HCT116 (cell line): ENCODE measurements around the gene MANEAL. TPM values are rescaled to one million over a fixed set of nuclear protein-coding genes. Genes with fewer than 3 reads are reported as not detected.
A peak's percentile ranks its signal among the peaks of the same experiment; 100 is the strongest.

Experiments used
- ATAC-seq: fragments of 200-7000 bp; cut with Tn5 transposase; 2 replicates; pipeline ENCODE4 v1.9.1; 2020; ENCODE audit warnings: mild to moderate bottlenecking, moderate library complexity
- BruUV-seq: library from RNA; stranded (reverse); fragments of 400-500 nt; replicated peaks from 2 replicates; lab custom pipeline; 2021; lab: Mats Ljungman, UMichigan
- CTCF ChIA-PET: fragments of 300-600 bp; sonication (Branson Sonifier 250); formaldehyde crosslinking; loops from one replicate; lab custom pipeline; 2021; ENCODE audit warnings: antibody characterized with exemption; lab: Charles Lee
- POLR2A ChIA-PET: fragments of 300-600, 350-600 bp; sonication (Branson Sonifier 250); formaldehyde crosslinking; loops from one replicate; lab custom pipeline; 2021; ENCODE audit warnings: antibody characterized with exemption; lab: Charles Lee
- RAD21 ChIA-PET, 2 experiments: fragments of 300-600 bp; sonication (Branson Sonifier 250); formaldehyde crosslinking; loops; one replicate each; lab custom pipeline; 2023; ENCODE audit warnings: low total read pairs in 2 of 2; ENCODE audit not compliant: uncharacterized antibody in 2 of 2, unreplicated experiment in 2 of 2, low non-redundant PET in 1 of 2; lab: Charles Lee
- DNase-seq: peaks from one replicate; pipeline ENCODE4 v3.0.0-alpha.2; 2010; ENCODE audit warnings: low read depth, low spot score
- H2AFZ ChIP-seq: fragments of 200-600 bp; shearing (Covaris generic), sonication (generic); 2 replicates; pipeline ENCODE4 v1.6.1; 2017; ENCODE audit warnings: low read depth, mixed run types, mixed read lengths, antibody characterized with exemption, low read length; ENCODE audit not compliant: poor library complexity, severe bottlenecking
- H3K27ac ChIP-seq: 2 replicates; pipeline ENCODE4 v1.5.1; 2012; ENCODE audit warnings: low read depth, low read length
- H3K27me3 ChIP-seq: fragments of 200-600 bp; sonication (generic); 2 replicates; pipeline ENCODE4 v1.6.1; 2016; ENCODE audit warnings: mixed run types, low read length, mixed read lengths; ENCODE audit not compliant: insufficient read depth
- H3K36me3 ChIP-seq, 2 experiments: fragments of 200-500 bp in 1 of 2; fragments of 200-600 bp in 1 of 2; sonication (Bioruptor generic) in 1 of 2; sonication (generic) in 1 of 2; 2 replicates each; pipeline versions ENCODE4 v1.5.1 to v1.6.1; 2014 to 2016; ENCODE audit warnings: low read length in 2 of 2, inconsistent platforms in 1 of 2, mixed read lengths in 1 of 2, mixed run types in 1 of 2; ENCODE audit not compliant: insufficient read depth in 2 of 2, control insufficient read depth in 1 of 2
- H3K4me1 ChIP-seq, 2 experiments: fragments of 200-600 bp in 1 of 2; sonication (generic) in 1 of 2; 2 replicates each; pipeline versions ENCODE4 v1.5.1 to v1.6.1; 2012 to 2017; ENCODE audit warnings: low read length in 2 of 2, inconsistent platforms in 1 of 2, mild to moderate bottlenecking in 1 of 2, mixed read lengths in 1 of 2, mixed run types in 1 of 2, moderate library complexity in 1 of 2; ENCODE audit not compliant: insufficient read depth in 2 of 2, control insufficient read depth in 1 of 2
- H3K4me2 ChIP-seq: fragments of 200-600 bp; sonication (generic); 2 replicates; pipeline ENCODE4 v1.6.1; 2017; ENCODE audit warnings: mixed run types, low read length, mixed read lengths
- H3K4me3 ChIP-seq, 2 experiments: fragments of 200-600 bp in 1 of 2; sonication (generic) in 1 of 2; replicated peaks in 1 of 2; 2 replicates each; pipeline ENCODE4 v1.5.1; 2011 to 2016; ENCODE audit warnings: low read length in 2 of 2, control low read depth in 1 of 2, low read depth in 1 of 2, mild to moderate bottlenecking in 1 of 2, mixed read lengths in 1 of 2, mixed run types in 1 of 2
- H3K79me2 ChIP-seq: fragments of 200-600 bp; sonication (generic); 2 replicates; pipeline ENCODE4 v1.6.1; 2017; ENCODE audit warnings: mild to moderate bottlenecking, mixed run types, low read length, moderate library complexity, mixed read lengths; ENCODE audit not compliant: insufficient read depth
- H3K9ac ChIP-seq: fragments of 200-600 bp; sonication (generic); 2 replicates; pipeline ENCODE4 v1.6.1; 2016; ENCODE audit warnings: low read length, mixed read lengths
- H3K9me2 ChIP-seq: fragments of 200-600 bp; sonication (generic), shearing (Covaris generic); 2 replicates; pipeline ENCODE4 v1.6.1; 2017; ENCODE audit warnings: mixed run types, mild to moderate bottlenecking, moderate library complexity; ENCODE audit not compliant: insufficient read depth
- H3K9me3 ChIP-seq, 2 experiments: fragments of 200-500 bp in 1 of 2; fragments of 200-600 bp in 1 of 2; sonication (Bioruptor generic) in 1 of 2; sonication (generic) in 1 of 2; 2 replicates each; pipeline ENCODE4 v1.6.1; 2014 to 2017; ENCODE audit warnings: low read length in 2 of 2, mixed read lengths in 2 of 2, inconsistent platforms in 1 of 2, low read depth in 1 of 2, mild to moderate bottlenecking in 1 of 2, mixed run types in 1 of 2, moderate library complexity in 1 of 2; ENCODE audit not compliant: control insufficient read depth in 1 of 2, insufficient read depth in 1 of 2
- H4K20me1 ChIP-seq: fragments of 200-600 bp; sonication (generic), shearing (Covaris generic); 2 replicates; pipeline ENCODE4 v1.6.1; 2017; ENCODE audit warnings: mixed run types, mild to moderate bottlenecking, moderate library complexity; ENCODE audit not compliant: insufficient read depth
- CBX3 ChIP-seq: IDR thresholded peaks from 2 replicates; pipeline ENCODE4 v1.6.1; 2012; ENCODE audit warnings: low read depth
- CEBPB ChIP-seq: IDR thresholded peaks from 2 replicates; pipeline ENCODE4 v1.6.1; 2012; ENCODE audit warnings: low read depth
- CTCF ChIP-seq, 3 experiments: fragments of 200-600 bp in 1 of 3; sonication (generic) in 1 of 3; IDR thresholded peaks in 2 of 3; conservative IDR thresholded peaks in 1 of 3; 2 replicates each; pipeline ENCODE4 v1.5.1; 2012 to 2017; ENCODE audit warnings: low read depth in 2 of 3, low read length in 2 of 3, antibody characterized with exemption in 1 of 3, borderline replicate concordance in 1 of 3, control low read depth in 1 of 3, mild to moderate bottlenecking in 1 of 3, mixed read lengths in 1 of 3, mixed run types in 1 of 3, moderate library complexity in 1 of 3; ENCODE audit not compliant: insufficient read depth in 1 of 3
- ELF1 ChIP-seq: IDR thresholded peaks from 2 replicates; pipeline ENCODE4 v1.6.1; 2012; ENCODE audit warnings: low read depth, borderline replicate concordance
- EZH2 ChIP-seq: fragments of 200-600 bp; sonication (generic); IDR thresholded peaks from 2 replicates; pipeline ENCODE4 v1.6.1; 2017; ENCODE audit warnings: antibody characterized with exemption, mixed run types
- FOSL1 ChIP-seq: IDR thresholded peaks from 2 replicates; pipeline ENCODE4 v1.6.1; 2012; ENCODE audit warnings: low read depth
- MAX ChIP-seq: IDR thresholded peaks from 2 replicates; pipeline ENCODE4 v1.6.1; 2012
- POLR2A ChIP-seq: IDR thresholded peaks from 2 replicates; pipeline ENCODE4 v1.7.0; 2011; ENCODE audit warnings: borderline replicate concordance; ENCODE audit not compliant: insufficient read depth, insufficient read length; ENCODE audit errors: extremely low read depth
- POLR2AphosphoS5 ChIP-seq: IDR thresholded peaks from 2 replicates; pipeline ENCODE4 v1.6.1; 2011; ENCODE audit warnings: mild to moderate bottlenecking, low read depth, low read length, moderate library complexity
- REST ChIP-seq: IDR thresholded peaks from 2 replicates; pipeline ENCODE4 v1.6.1; 2012; ENCODE audit warnings: low read depth
- SIN3A ChIP-seq: IDR thresholded peaks from 2 replicates; pipeline ENCODE4 v1.6.1; 2012; ENCODE audit warnings: low read depth
- SP1 ChIP-seq: IDR thresholded peaks from 2 replicates; pipeline ENCODE4 v1.6.1; 2012; ENCODE audit warnings: low read depth
- TCF7L2 ChIP-seq: IDR thresholded peaks from 2 replicates; pipeline ENCODE4 v1.7.0; 2011; ENCODE audit warnings: borderline replicate concordance, inconsistent platforms; ENCODE audit not compliant: insufficient read depth, insufficient read length; ENCODE audit errors: extremely low read depth
- YY1 ChIP-seq: IDR thresholded peaks from 2 replicates; pipeline ENCODE4 v1.6.1; 2011; ENCODE audit warnings: low read length, low read depth, moderate library complexity, mild to moderate bottlenecking; ENCODE audit not compliant: insufficient replicate concordance; ENCODE audit errors: extremely low read depth
- ZBTB33 ChIP-seq: IDR thresholded peaks from 2 replicates; pipeline ENCODE4 v1.6.1; 2011; ENCODE audit warnings: mild to moderate bottlenecking, low read length, moderate library complexity; ENCODE audit not compliant: insufficient replicate concordance; ENCODE audit errors: extremely low read depth
- ZFX ChIP-seq: fragments of 450-650 bp; IDR thresholded peaks from 2 replicates; pipeline ENCODE4 v1.6.1; 2017
- intact Hi-C: fragments of 100-400 bp; cut with micrococcal nuclease; formaldehyde crosslinking; loops from 2 replicates; pipeline ENCODE4 v1.10.0; 2022
- total RNA-seq: library from RNA; stranded (reverse); gene quantifications from one replicate; pipeline ENCODE4 v1.2.1, GENCODE V29; 2021; ENCODE audit not compliant: unreplicated experiment

The MANEAL gene
- total RNA-seq, 1 experiment from 2014 or later, result 17.3 TPM

GRCh38 chr1:37807555-37808368, 14.1 kb downstream of the MANEAL start, which contains the start of the genes C1orf122 and YRDC:
Gene C1orf122, plus strand, starts transcription at chr1:37807790. Its CDS starts 615 bp downstream, at chr1:37808405.
Gene YRDC, minus strand, starts transcription at chr1:37808208. Its CDS starts 28 bp downstream, at chr1:37808180.
- TF ChIP-seq FOSL1, result no peak
- no peak for TF ChIP-seq CTCF (IDR thresholded peaks at IDR 0.05 in 2 of 3, conservative IDR thresholded peaks at IDR 0.05 in 1 of 3; ENCODE audit: borderline replicate concordance in 1 of 3, insufficient read depth in 1 of 3, low read depth in 2 of 3, low read length in 2 of 3)
- peak; percentile 6 for TF ChIP-seq TCF7L2
- peak; percentile 26 for TF ChIP-seq YY1
- TF ChIP-seq REST, result no peak
- peak; percentile 73 for TF ChIP-seq POLR2AphosphoS5
- TF ChIP-seq ZBTB33, result no peak
- no peak for TF ChIP-seq EZH2
- peak; percentile 81 for TF ChIP-seq SIN3A
- peak; percentile 99 for TF ChIP-seq ZFX
- no peak for TF ChIP-seq CEBPB
- no peak for TF ChIP-seq CBX3
- peak; percentile 88 for TF ChIP-seq MAX
- peak; percentile 80 for TF ChIP-seq ELF1
- peak; percentile 71 for TF ChIP-seq POLR2A
- TF ChIP-seq SP1, result peak; percentile 88
- no peaks in the 10 kb centered on the region for H3K27me3 ChIP-seq
- DNase-seq (peak; percentile 77), ATAC-seq (peak; percentile 84)
- H3K4me3 ChIP-seq, result peak within 1 kb of the TSS; percentile 78 to 98
- peak within 1 kb of the TSS; percentile 81 for H3K9ac ChIP-seq
- POLR2A ChIA-PET, result interaction anchor here (0.6 to 3.1 kb wide), 14 partner anchors 9 to 333 kb away, joined by 3 to 10 read pairs (median 3); partner anchors contain the start of genes CDCA8, EPHA10, MTF1 and SF3A3
- intact Hi-C loops, result loop anchor here (1.0 kb wide), 2 partner anchors 53 to 116 kb away; no protein-coding TSS in a partner anchor
- H3K27ac ChIP-seq, result peak within 1 kb of the TSS; percentile 93
- H3K36me3 ChIP-seq, result peaks cover 36 to 41% of the 10 kb centered on the region in 2 experiments
- no TSS peak for BruUV-seq
- RAD21 ChIA-PET, result interaction anchor here (1.0 to 1.4 kb wide), 2 partner anchors 52 kb away, joined by 4 read pairs; partner anchors contain the start of gene MTF1 (in 2 of the 2)
- H2AFZ ChIP-seq, result no peak within 1 kb of the TSS
- CTCF ChIA-PET, result interaction anchor here (0.6 to 1.1 kb wide), 2 partner anchors 52 to 116 kb away, joined by 3 to 7 read pairs; partner anchors contain the start of gene MTF1
- no peaks in the 10 kb centered on the region for H3K9me2 ChIP-seq
- H3K79me2 ChIP-seq, result peaks cover 65% of the 10 kb centered on the region
- H3K4me2 ChIP-seq, result peak within 1 kb of the TSS; percentile 95
- H3K9me3 ChIP-seq, result no peaks in the 10 kb centered on the region
- peaks cover 16 to 37% of the 10 kb centered on the region in 2 experiments for H3K4me1 ChIP-seq
- peaks cover 24% of the 10 kb centered on the region; the same call in 1 of the 2 replicates for H4K20me1 ChIP-seq
